Right ventricle myocardium inferior (tissue), 1 donor: ENCODE measurements around the gene CIB4. TPM values are rescaled to one million over a fixed set of nuclear protein-coding genes. Genes with fewer than 3 reads are reported as not detected.

ENCODE experiments used
- total RNA-seq: library from RNA; stranded (reverse); fragmentation: NEBNext Ultra II Directional; extraction: Animal tissue kit (Norgen Biotek cat#: 25700); gene quantifications from one replicate; pipeline ENCODE4 v1.2.1, GENCODE V29; 2021
- donor health status: DM: no; HTN: yes; CAD: no; lungs with severe emphysema.

The CIB4 gene
- total RNA-seq, 1 donor from 2014 or later: not detected

Other genes with a start within 250 kb of the CIB4 start
- gene DRC1, start 239.4 kb downstream of the CIB4 start, total RNA-seq: 0.30 TPM
- 0.08 TPM for gene OTOF, start 163.2 kb downstream of the CIB4 start, total RNA-seq
- gene KCNK3, start 51.4 kb upstream of the CIB4 start, total RNA-seq: 4.5 TPM
- gene SLC35F6, start 122.9 kb upstream of the CIB4 start, total RNA-seq: 20.3 TPM
- 0.65 TPM for gene CENPA, start 144.7 kb upstream of the CIB4 start, total RNA-seq
- not detected for gene DPYSL5, start 206.8 kb upstream of the CIB4 start, total RNA-seq